ENCODE data around the gene MYO16. TPM values are rescaled to one million over a fixed set of nuclear protein-coding genes. Genes with fewer than 3 reads are reported as not detected.

MYO16 gene
- total and polyA plus RNA-seq, 2 donors (not counting 1 experiment from before 2014, with no cell fraction given), result under 0.01 to 0.01 TPM

- no peaks in the 10 kb centered on the region for H3K27me3 ChIP-seq (ENCODE audit: control insufficient read depth, insufficient read depth, low read length)
- no peaks in the 10 kb centered on the region for H3K79me2 ChIP-seq (ENCODE audit: control insufficient read depth, insufficient read depth, low read length)
- H3K9ac ChIP-seq (ENCODE audit: insufficient read depth, low read length), result no peak overlapping the region
- no peak overlapping the region for H3K27ac ChIP-seq (ENCODE audit: insufficient read depth, low read length)
- DNase-seq (ENCODE audit: low read depth in 2 of 2), result peak; percentile 43 to 74
- H3K36me3 ChIP-seq (ENCODE audit: control insufficient read depth, insufficient read depth, low read length), result no peaks in the 10 kb centered on the region
- no peak overlapping the region for H3K4me3 ChIP-seq (replicated peaks in 1 of 4; ENCODE audit: control extremely low read depth in 1 of 4, insufficient read depth in 1 of 4, low read depth in 3 of 4, low read length in 4 of 4)
- H4K20me1 ChIP-seq (ENCODE audit: control insufficient read depth, extremely low read depth, insufficient read depth, low read length), result no peaks in the 10 kb centered on the region
- H2AFZ ChIP-seq (ENCODE audit: low read length), result no peak overlapping the region
- peaks cover 9% of the 10 kb centered on the region for H3K4me1 ChIP-seq (ENCODE audit: control insufficient read depth, extremely low read depth, insufficient read depth, low read length)
- H3K4me2 ChIP-seq (ENCODE audit: extremely low read depth, insufficient read depth, low read length), result no peak overlapping the region
- no peaks in the 10 kb centered on the region for H3K9me3 ChIP-seq (ENCODE audit: control insufficient read depth, insufficient read depth, low read depth, low read length)
- TF ChIP-seq EZH2 (IDR thresholded peaks at IDR 0.05; ENCODE audit: low read length, missing control alignments), result no peak
- TF ChIP-seq CTCF (conservative IDR thresholded peaks at IDR 0.05 in 1 of 2, IDR thresholded peaks at IDR 0.05 in 1 of 2; ENCODE audit: low read depth in 1 of 2, low read length in 2 of 2), result peak; percentile 74 to 77
These were observed 332.2 kb downstream of the MYO16 start for GRCh38 chr13:108961542-108962125.

- H3K36me3 ChIP-seq (ENCODE audit: control insufficient read depth, insufficient read depth, low read length), result no peaks in the 10 kb centered on the region
- peaks cover 5% of the 10 kb centered on the region for H3K4me1 ChIP-seq (ENCODE audit: control insufficient read depth, extremely low read depth, insufficient read depth, low read length)
- H3K4me3 ChIP-seq (replicated peaks in 1 of 4; ENCODE audit: control extremely low read depth in 1 of 4, insufficient read depth in 1 of 4, low read depth in 3 of 4, low read length in 4 of 4), result no peak overlapping the region
- DNase-seq (ENCODE audit: low read depth in 2 of 2), result peak in 1 of 2 donors; percentile 28
- H3K27ac ChIP-seq (ENCODE audit: insufficient read depth, low read length), result no peak overlapping the region
- H4K20me1 ChIP-seq (ENCODE audit: control insufficient read depth, extremely low read depth, insufficient read depth, low read length), result no peaks in the 10 kb centered on the region
- no peak overlapping the region for H3K4me2 ChIP-seq (ENCODE audit: extremely low read depth, insufficient read depth, low read length)
- no peak for TF ChIP-seq CTCF (conservative IDR thresholded peaks at IDR 0.05 in 1 of 2, IDR thresholded peaks at IDR 0.05 in 1 of 2; ENCODE audit: low read depth in 1 of 2, low read length in 2 of 2)
- TF ChIP-seq EZH2 (IDR thresholded peaks at IDR 0.05; ENCODE audit: low read length, missing control alignments), result no peak
- H3K9me3 ChIP-seq (ENCODE audit: control insufficient read depth, insufficient read depth, low read depth, low read length), result no peaks in the 10 kb centered on the region
- H3K79me2 ChIP-seq (ENCODE audit: control insufficient read depth, insufficient read depth, low read length), result no peaks in the 10 kb centered on the region
- H3K27me3 ChIP-seq (ENCODE audit: control insufficient read depth, insufficient read depth, low read length), result no peaks in the 10 kb centered on the region
- no peak overlapping the region for H2AFZ ChIP-seq (ENCODE audit: low read length)
- H3K9ac ChIP-seq (ENCODE audit: insufficient read depth, low read length), result no peak overlapping the region
These were observed 333.2 kb downstream of the MYO16 start for GRCh38 chr13:108962654-108963053.

- H4K20me1 ChIP-seq (ENCODE audit: control insufficient read depth, extremely low read depth, insufficient read depth, low read length), result no peaks in the 10 kb centered on the region
- DNase-seq (ENCODE audit: low read depth in 2 of 2), result no peak
- H3K4me2 ChIP-seq (ENCODE audit: extremely low read depth, insufficient read depth, low read length), result no peak overlapping the region
- H3K4me1 ChIP-seq (ENCODE audit: control insufficient read depth, extremely low read depth, insufficient read depth, low read length), result peaks cover 5% of the 10 kb centered on the region
- no peaks in the 10 kb centered on the region for H3K27me3 ChIP-seq (ENCODE audit: control insufficient read depth, insufficient read depth, low read length)
- no peaks in the 10 kb centered on the region for H3K36me3 ChIP-seq (ENCODE audit: control insufficient read depth, insufficient read depth, low read length)
- no peak overlapping the region for H3K9ac ChIP-seq (ENCODE audit: insufficient read depth, low read length)
- H3K79me2 ChIP-seq (ENCODE audit: control insufficient read depth, insufficient read depth, low read length), result no peaks in the 10 kb centered on the region
- TF ChIP-seq CTCF (conservative IDR thresholded peaks at IDR 0.05 in 1 of 2, IDR thresholded peaks at IDR 0.05 in 1 of 2; ENCODE audit: low read depth in 1 of 2, low read length in 2 of 2) (no peak), EZH2 (IDR thresholded peaks at IDR 0.05; ENCODE audit: low read length, missing control alignments) (no peak)
- no peaks in the 10 kb centered on the region for H3K9me3 ChIP-seq (ENCODE audit: control insufficient read depth, insufficient read depth, low read depth, low read length)
- no peak overlapping the region for H3K27ac ChIP-seq (ENCODE audit: insufficient read depth, low read length)
- H3K4me3 ChIP-seq (replicated peaks in 1 of 4; ENCODE audit: control extremely low read depth in 1 of 4, insufficient read depth in 1 of 4, low read depth in 3 of 4, low read length in 4 of 4), result no peak overlapping the region
- H2AFZ ChIP-seq (ENCODE audit: low read length), result no peak overlapping the region
These were observed 333.9 kb downstream of the MYO16 start for GRCh38 chr13:108963276-108963810.
